GM21390 (cell line): ENCODE measurements around the gene ID3.

Experiments used
- ATAC-seq: cut with Tn5 transposase; IDR thresholded peaks from one replicate; pipeline ENCODE4 v1.9.1; 2021; ENCODE audit not compliant: unreplicated experiment

ID3 gene

GRCh38 chr1:23528250-23528978 lies 30.9 kb downstream of the ID3 start:
- peak; percentile 47 for ATAC-seq

- ATAC-seq, result no peak
These were observed 31.4 kb downstream of the ID3 start for GRCh38 chr1:23527900-23528249.

GRCh38 chr1:23527366-23527765 lies 31.9 kb downstream of the ID3 start:
- no peak for ATAC-seq

GRCh38 chr1:23526329-23527041 lies 32.8 kb downstream of the ID3 start:
- no peak for ATAC-seq

- ATAC-seq, result no peak
These were observed 33.6 kb downstream of the ID3 start for GRCh38 chr1:23525558-23526250.

- no peak for ATAC-seq
These were observed 34.4 kb downstream of the ID3 start for GRCh38 chr1:23524716-23525401.

- ATAC-seq, result no peak
These were observed 35.1 kb downstream of the ID3 start for GRCh38 chr1:23524163-23524562.

- ATAC-seq, result no peak
These were observed 36.9 kb downstream of the ID3 start for GRCh38 chr1:23522244-23522982.

- ATAC-seq, result no peak
These were observed 37.7 kb downstream of the ID3 start for GRCh38 chr1:23521588-23521987.

- ATAC-seq, result no peak
These were observed 41.7 kb downstream of the ID3 start for GRCh38 chr1:23517581-23517980.

GRCh38 chr1:23515905-23516304 lies 43.4 kb downstream of the ID3 start:
- no peak for ATAC-seq

GRCh38 chr1:23514111-23514679 lies 45.1 kb downstream of the ID3 start:
- no peak for ATAC-seq

- ATAC-seq, result no peak
These were observed 49.4 kb downstream of the ID3 start for GRCh38 chr1:23509896-23510295.
